Activated CD4-positive, alpha-beta T cell treated with anti-CD3 and anti-CD28 coated beads for 4 hours (primary cell): ENCODE results near the gene FLVCR2.

Source experiments
- DNase-seq, 2 donors: peaks; one replicate each; pipeline ENCODE4 v3.0.0-alpha.2; 2020

Gene FLVCR2

DNA sequence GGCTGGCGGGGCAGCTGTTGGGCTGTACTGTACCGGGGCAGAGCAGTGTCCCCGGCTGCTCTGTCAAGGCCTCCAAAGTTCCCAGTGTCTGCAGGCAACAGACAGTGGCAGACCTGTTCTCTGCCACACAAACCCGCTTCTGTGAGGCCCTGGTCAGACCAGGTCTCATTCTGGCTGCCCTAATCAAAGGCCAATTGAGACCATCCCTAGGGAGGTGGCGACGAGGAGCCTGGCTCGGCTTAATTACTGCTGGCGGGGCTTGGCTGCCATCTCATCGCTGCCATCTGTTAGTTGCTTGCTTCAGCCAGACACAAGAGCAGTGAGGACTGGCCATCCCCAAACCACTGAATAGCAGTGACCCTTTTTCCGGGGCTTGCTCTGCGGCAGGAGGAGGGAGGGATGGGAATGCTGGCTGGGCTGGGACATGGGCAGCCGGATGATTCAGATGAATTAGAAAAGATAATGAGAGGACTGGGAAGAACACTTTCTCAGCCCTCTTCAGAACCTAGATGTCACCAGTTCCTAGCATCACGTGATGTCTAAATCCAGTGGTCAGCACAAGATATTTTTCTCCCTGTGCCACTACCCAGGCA, 57.8 kb downstream of the FLVCR2 start:
- no peak for DNase-seq

GRCh38 chr14:75640876-75641275, 62.5 kb downstream of the FLVCR2 start:
- DNase-seq: no peak

DNA sequence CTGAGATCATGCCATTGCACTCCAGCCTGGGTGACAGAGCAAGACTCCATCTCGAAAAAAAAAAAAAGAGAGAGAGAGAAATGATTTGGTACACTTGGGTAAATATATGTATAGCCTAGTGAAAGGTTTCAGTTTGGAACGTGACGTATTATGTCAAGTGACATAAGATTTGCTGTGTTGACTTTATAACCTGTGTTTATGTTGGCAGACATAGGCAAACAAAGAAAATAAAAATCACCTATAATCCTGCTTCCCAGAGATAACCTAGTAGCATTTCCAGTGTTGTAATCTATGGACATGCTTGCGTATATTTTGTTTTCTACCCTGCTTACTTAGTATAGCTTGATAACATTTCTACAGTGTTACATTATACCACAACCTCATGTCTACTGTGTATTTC, 65.6 kb downstream of the FLVCR2 start:
- DNase-seq: no peak

DNA sequence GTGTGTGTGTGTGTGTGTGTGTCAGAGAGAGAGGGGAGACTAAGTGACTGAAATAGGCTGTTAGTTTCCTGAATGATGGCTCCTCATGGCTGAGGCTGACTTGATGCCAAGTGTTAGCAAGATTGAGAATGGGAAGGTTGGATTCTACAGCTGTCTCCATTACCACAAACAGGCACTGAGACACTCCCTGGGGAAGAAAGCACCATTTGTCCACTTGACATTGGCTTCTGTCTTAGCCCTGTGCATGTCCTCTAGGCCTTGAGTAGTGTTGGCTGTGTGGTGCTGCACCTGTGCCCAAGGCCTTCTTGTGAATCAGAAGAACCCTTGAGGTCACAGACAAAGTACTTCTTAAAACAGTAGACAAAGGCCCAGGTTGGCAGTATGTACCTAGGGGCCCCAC, 66.6 kb downstream of the FLVCR2 start:
- DNase-seq: no peak

DNA sequence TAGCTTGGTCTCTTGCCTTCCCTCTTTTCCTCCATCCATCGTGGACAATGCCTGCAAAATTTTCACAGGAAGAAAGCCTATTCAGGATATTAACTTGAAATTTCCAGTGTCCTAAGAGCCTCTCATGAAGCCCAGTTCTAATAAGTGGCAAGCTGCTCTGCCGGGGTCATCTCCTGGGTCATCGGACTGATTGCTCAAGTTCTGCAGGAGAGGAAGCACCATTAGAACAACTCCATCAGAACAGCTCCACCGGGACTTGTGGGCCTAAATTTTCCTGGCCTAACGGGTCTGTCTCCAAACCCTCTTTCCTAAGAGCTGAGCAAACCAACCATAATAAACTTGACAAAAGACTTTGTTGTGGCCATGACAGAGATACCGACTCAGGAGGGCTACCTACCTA, 68.3 kb downstream of the FLVCR2 start:
- DNase-seq: no peak

DNA sequence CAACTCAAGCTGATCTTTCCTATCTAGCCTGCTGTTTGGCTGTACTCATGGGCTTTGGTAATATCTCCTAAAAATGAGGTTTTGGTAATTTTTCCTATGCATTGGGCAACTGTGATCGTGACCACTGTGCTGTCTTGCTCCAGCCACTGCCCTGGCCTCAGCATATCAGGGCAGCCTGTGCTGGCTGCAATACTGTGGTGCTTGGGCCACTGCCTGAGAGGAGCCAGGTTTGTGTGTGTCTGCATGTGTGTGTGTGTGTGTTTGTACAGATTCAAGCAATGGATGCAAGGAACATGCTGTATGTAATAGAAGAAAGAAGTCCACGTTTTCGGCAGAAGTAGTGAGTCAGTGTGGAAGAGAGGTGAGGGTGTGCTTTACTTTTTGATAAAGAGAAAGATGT, 69.2 kb downstream of the FLVCR2 start:
- DNase-seq: no peak

GRCh38 chr14:75648066-75648838, 69.8 kb downstream of the FLVCR2 start:
- DNase-seq: no peak

DNA sequence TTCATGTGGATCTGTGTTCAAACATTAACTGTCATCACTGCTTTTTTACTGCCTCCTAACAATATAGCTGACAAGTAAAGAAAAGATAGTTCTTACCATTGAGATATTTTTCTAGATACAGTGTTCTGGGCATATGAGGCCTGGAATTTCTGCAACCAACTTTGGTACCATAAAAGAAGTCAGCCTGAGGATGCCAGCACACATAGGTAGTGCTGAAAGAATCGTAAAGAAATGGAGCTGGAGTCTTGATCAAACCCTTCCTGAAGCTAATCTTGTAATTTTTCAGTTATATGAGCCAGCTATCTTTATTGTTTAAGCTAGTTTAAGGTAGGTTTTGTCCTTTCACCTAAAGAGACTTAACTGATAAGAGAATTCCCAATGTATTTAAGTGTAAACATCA, 70.9 kb downstream of the FLVCR2 start:
- no peak for DNase-seq

GRCh38 chr14:75649773-75650172, 71.4 kb downstream of the FLVCR2 start:
- no peak for DNase-seq

GRCh38 chr14:75650253-75651058, 72.0 kb downstream of the FLVCR2 start:
- DNase-seq: no peak

DNA sequence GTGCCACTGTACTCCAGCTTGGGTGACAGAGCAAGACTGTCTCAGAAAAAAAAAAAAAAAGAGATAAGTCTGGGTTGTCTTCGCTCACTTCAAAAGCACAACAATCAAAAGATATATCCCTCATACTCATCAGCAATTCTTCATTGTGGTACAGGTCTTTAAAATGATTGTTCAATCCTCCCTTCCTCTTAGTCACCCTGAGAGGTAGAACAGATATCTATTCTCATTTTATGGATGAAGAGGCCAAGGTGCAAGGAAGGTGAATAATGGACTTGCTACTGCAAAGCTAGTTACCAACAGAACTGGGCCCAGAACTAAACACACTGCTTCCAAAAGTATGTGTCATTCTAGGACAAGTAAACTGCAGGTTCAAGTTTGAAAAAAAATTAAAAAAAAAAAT, 75.1 kb downstream of the FLVCR2 start:
- DNase-seq: no peak

GRCh38 chr14:75654127-75654732, 75.8 kb downstream of the FLVCR2 start:
- DNase-seq: peak; percentile 75 to 86

- DNase-seq: no peak
Measured at GRCh38 chr14:75655235-75655634, 76.8 kb downstream of the FLVCR2 start.

GRCh38 chr14:75657331-75657730, 78.9 kb downstream of the FLVCR2 start:
- DNase-seq: no peak

DNA sequence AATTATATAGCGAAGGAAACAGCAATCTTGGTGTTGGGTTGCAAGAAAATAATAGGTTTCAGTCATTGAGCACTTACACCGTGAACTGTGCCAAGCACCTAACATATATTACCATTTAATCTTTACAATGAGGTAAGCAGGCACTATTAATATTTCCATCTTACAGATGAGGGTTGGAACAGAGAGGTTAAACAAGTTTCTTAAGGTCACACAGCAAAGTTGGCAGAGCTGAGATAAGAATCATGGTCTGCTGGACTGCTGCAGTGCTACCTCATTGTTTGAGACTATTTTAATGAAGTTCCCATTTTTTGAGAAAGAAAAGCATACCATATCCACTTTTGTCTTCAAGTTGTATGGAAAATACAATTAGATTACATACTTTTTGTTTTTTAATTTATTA, 80.5 kb downstream of the FLVCR2 start:
- DNase-seq: no peak

DNA sequence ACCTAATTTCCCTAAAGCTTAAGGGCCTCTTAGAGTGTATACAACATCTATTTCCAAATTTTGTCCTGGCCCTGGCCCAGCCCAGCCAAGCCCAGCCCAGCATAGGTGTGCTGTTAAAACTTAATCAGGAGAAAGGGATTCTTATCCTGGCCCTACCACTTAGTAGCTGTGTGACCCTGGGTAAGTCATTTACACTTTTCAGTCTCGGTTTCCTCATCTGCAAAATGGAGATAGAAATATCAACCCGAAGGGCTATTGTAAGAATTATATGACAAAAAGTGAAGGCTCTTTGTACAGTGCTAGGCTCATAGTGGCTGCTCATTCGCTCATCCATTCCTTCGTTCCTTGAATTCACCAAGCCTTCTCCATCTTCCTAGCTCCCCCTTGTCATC, 81.8 kb downstream of the FLVCR2 start:
- DNase-seq: no peak

- peak; percentile 94 to 96 for DNase-seq
Measured at GRCh38 chr14:75660630-75661498, 82.4 kb downstream of the FLVCR2 start, which contains the start of the genes ERG28 and TTLL5. Gene ERG28, minus strand, starts transcription at chr14:75660876. Its CDS starts 3,374 bp downstream, at chr14:75657502. Gene TTLL5, plus strand, starts transcription at chr14:75661246. Its CDS starts 1,904 bp downstream, at chr14:75663150.

- DNase-seq: no peak
Measured at GRCh38 chr14:75661499-75661814, 83.0 kb downstream of the FLVCR2 start.

DNA sequence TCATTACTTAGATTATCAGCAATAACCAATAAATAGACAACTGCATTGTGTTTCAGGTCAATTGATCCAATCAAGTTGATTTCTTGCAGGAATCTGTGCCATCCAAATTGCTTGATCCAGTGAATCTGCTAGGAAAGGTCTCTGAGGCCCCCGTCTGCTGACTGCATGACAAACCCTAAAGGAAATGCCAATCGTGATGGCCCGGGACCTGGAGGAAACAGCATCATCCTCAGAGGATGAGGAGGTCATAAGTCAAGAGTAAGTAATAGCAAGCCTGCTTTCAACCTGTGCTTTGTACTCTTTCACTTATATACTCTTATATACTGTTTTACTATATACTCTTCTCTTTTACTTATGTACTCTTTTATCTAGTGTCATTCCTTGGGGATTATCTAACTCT, 84.5 kb downstream of the FLVCR2 start:
- DNase-seq: no peak

GRCh38 chr14:75667099-75667765, 88.8 kb downstream of the FLVCR2 start:
- DNase-seq: no peak

- DNase-seq: no peak
Measured at GRCh38 chr14:75672605-75673192, 94.3 kb downstream of the FLVCR2 start.
